GM12878 (cell line): ENCODE results near the gene FOXA1. TPM values are rescaled to one million over a fixed set of nuclear protein-coding genes. Genes with fewer than 3 reads are reported as not detected.

ENCODE experiments used
- ATAC-seq: fragments of 200-7000 bp; cut with Tn5 transposase; 3 replicates; pipeline ENCODE4 v1.9.1; 2020; ENCODE audit warnings: mild to moderate bottlenecking, moderate library complexity
- BruUV-seq: library from RNA; stranded (reverse); fragments of 400-500 nt; replicated peaks from 2 replicates; lab custom pipeline; 2021; lab: Mats Ljungman, UMichigan
- CTCF ChIA-PET: fragments of 300-600 bp; sonication (Branson Sonifier 250); formaldehyde crosslinking; extraction: SDS; loops from one replicate; lab custom pipeline; 2021; ENCODE audit warnings: inconsistent platforms; lab: Yijun Ruan, JAX
- POLR2A ChIA-PET: fragments of 350-600 bp; formaldehyde crosslinking; extraction: SDS; loops from one replicate; lab custom pipeline; 2021; ENCODE audit warnings: inconsistent platforms; lab: Charles Lee
- RAD21 ChIA-PET: fragments of 300-600 bp; sonication (Branson Sonifier 250); formaldehyde crosslinking; loops from one replicate; lab custom pipeline; 2023; ENCODE audit warnings: antibody characterized with exemption; ENCODE audit not compliant: unreplicated experiment; lab: Charles Lee
- SMC1A ChIA-PET: fragments of 300-600 bp; sonication (Branson Sonifier 250); formaldehyde crosslinking; loops from one replicate; lab custom pipeline; 2023; ENCODE audit not compliant: unreplicated experiment, uncharacterized antibody; lab: Charles Lee
- DNase-seq: peaks from one replicate; pipeline ENCODE4 v3.0.0-alpha.2; 2011; ENCODE audit warnings: low read depth, low spot score
- FAIRE-seq: peaks from 3 replicates; lab custom pipeline; 2011; peaks lifted over from hg19 to GRCh38; lab: Jason Lieb, UNC
- H2AFZ ChIP-seq: 2 replicates; pipeline ENCODE4 v1.6.0; 2011; ENCODE audit warnings: low read depth, low read length, control low read depth; ENCODE audit not compliant: control insufficient read depth
- H3K27ac ChIP-seq: 2 replicates; pipeline ENCODE4 v1.5.1; 2011; ENCODE audit warnings: control low read depth; ENCODE audit not compliant: control insufficient read depth, insufficient read depth
- H3K27me3 ChIP-seq, 2 experiments: replicated peaks in 1 of 2; 2 replicates each; pipeline versions ENCODE4 v1.6.0 to v1.6.1; 2011; ENCODE audit warnings: low read length in 1 of 2; ENCODE audit not compliant: control insufficient read depth in 2 of 2, insufficient read depth in 2 of 2
- H3K36me3 ChIP-seq, 2 experiments: 2 replicates each; pipeline ENCODE4 v1.5.1; 2011; ENCODE audit warnings: low read length in 1 of 2; ENCODE audit not compliant: control insufficient read depth in 2 of 2, insufficient read depth in 2 of 2
- H3K4me1 ChIP-seq: 2 replicates; pipeline ENCODE4 v1.6.1; 2011; ENCODE audit warnings: mild to moderate bottlenecking, low read length, moderate library complexity, mixed read lengths; ENCODE audit not compliant: control insufficient read depth, insufficient read depth
- H3K4me2 ChIP-seq: 2 replicates; pipeline ENCODE4 v1.6.0; 2011; ENCODE audit warnings: control low read depth; ENCODE audit not compliant: control insufficient read depth, insufficient read depth
- H3K4me3 ChIP-seq: fragments of 200-600 bp; sonication (generic); 2 replicates; pipeline ENCODE4 v1.5.1; 2016
- H3K79me2 ChIP-seq: 2 replicates; pipeline ENCODE4 v1.6.0; 2011; ENCODE audit warnings: low read length; ENCODE audit not compliant: control insufficient read depth, insufficient read depth
- H3K9ac ChIP-seq: 2 replicates; pipeline ENCODE4 v1.8.0; 2011; ENCODE audit warnings: low read length, control low read depth, mixed read lengths; ENCODE audit not compliant: control insufficient read depth, insufficient read depth
- H3K9me3 ChIP-seq: replicated peaks from 3 replicates; pipeline ENCODE4 v1.5.1; 2011; ENCODE audit warnings: mild to moderate bottlenecking, low read length; ENCODE audit not compliant: control insufficient read depth, insufficient read depth
- H4K20me1 ChIP-seq: 2 replicates; pipeline ENCODE4 v1.6.0; 2011; ENCODE audit not compliant: control insufficient read depth, insufficient read depth
- BCL11A ChIP-seq: IDR thresholded peaks from 2 replicates; pipeline ENCODE4 v1.6.1; 2011; ENCODE audit warnings: low read depth, low read length
- RELB ChIP-seq: fragments of 450-650 bp; IDR thresholded peaks from 2 replicates; pipeline ENCODE4 v1.6.1; 2017; ENCODE audit warnings: low read depth, mild to moderate bottlenecking, moderate library complexity
- SIN3A ChIP-seq: IDR thresholded peaks from 2 replicates; pipeline ENCODE4 v1.6.1; 2012; ENCODE audit warnings: low read depth, low read length, improper control_type of control experiment
- SMARCA5 ChIP-seq: fragments of 450-650 bp; IDR thresholded peaks from 2 replicates; pipeline ENCODE4 v1.6.1; 2017; ENCODE audit warnings: mild to moderate bottlenecking
- ZNF217 ChIP-seq: fragments of 450-650 bp; IDR thresholded peaks from 2 replicates; pipeline ENCODE4 v1.6.1; 2017; ENCODE audit warnings: antibody characterized with exemption, mild to moderate bottlenecking
- WGBS: methylation state at CpG from one replicate; pipeline ENCODE4 v1.1.6; 2016; ENCODE audit warnings: low lambda C conversion rate; ENCODE audit not compliant: insufficient replicate concordance, insufficient coverage; ENCODE audit errors: missing lambda C conversion rate; 5-methylcytosine and 5-hydroxymethylcytosine counted together
- in situ Hi-C: fragments of 300-500 bp; cut with MboI; formaldehyde crosslinking; loops from 9 replicates; pipeline ENCODE4 v1.14.3; 2018; ENCODE audit warnings: mixed read lengths
- intact Hi-C: fragments of 100-400 bp; cut with micrococcal nuclease; formaldehyde crosslinking; loops from one replicate; pipeline ENCODE4 v1.14.2; 2022; ENCODE audit not compliant: unreplicated experiment
- polyA plus RNA-seq, 11 experiments: library from polyadenylated mRNA; depleted of rRNA in 4 of 11; unstranded in 6 of 11; stranded (reverse) in 5 of 11; fragments of >200 nt; fragmentation: Nextera tagmentation in 4 of 11; fragmentation: Illumina TruSeq in 1 of 11; extraction: Ambion mirVana in 4 of 11; extraction: Trizol in 1 of 11; gene quantifications; 1 replicate in 1 of 11; 2 replicates in 10 of 11; pipeline versions ENCODE4 v1.2.1 to v1.2.3, GENCODE V29; 2011 to 2016; ENCODE audit warnings: inconsistent platforms in 2 of 11, missing spikeins in 2 of 11, low read depth in 1 of 11
- total RNA-seq, 4 experiments: library from RNA; depleted of rRNA in 3 of 4; stranded (reverse); fragments of >200 nt in 3 of 4; fragmentation: Illumina TruSeq in 1 of 4; extraction: Trizol in 1 of 4; gene quantifications; 2 replicates each; pipeline versions ENCODE4 v1.2.1 to v1.2.3, GENCODE V29; 2013 to 2021

FOXA1 gene
- total and polyA plus RNA-seq, 10 of the 15 experiments (the other 5 are each of a cell fraction or from before 2014, with no cell fraction given) = 0.03 to 0.18 (median 0.06) TPM; not detected in 7

DNA sequence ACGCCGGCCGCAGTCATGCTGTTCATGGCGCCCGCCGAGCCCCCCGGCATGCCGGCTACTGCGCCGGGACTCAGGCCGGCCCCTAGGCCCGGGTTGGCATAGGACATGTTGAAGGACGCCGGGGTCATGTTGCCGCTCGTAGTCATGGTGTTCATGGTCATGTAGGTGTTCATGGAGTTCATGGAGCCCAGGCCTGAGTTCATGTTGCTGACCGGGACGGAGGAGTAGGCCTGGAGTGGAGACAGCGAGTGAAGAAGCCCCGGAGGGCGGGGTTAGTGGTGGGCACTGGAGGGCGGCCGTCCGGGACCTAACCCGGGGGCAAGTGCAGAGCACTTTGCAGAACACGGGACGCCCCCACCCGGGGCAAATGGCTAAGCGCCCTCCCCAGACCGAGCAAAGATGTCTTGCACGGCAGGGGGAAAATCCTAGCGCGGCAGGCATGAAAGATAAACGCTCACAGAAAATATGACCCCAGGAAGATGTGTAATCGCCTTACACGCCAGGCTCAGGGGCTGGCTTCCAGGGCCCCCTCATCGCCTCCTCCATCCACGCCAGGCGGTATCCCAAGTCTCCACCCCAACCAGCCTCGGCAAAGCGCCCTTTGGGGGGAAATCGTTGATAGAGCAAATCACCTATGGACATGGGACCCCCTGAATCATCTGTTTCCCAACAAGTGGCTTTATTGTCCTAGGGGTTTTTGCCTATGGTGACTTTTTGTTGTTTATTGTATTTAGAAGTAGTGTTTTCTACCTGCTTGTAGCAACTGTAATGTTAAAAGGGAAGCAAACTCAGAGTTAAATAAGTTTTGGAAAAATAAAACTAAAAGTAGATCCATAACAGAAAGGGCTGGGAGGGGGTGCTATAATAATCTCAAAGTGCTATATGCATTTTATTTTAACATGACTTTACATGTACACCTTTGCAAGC lies 2.3 kb downstream of the FOXA1 start:
- WGBS = 66% methylated on average over 33 of the region's 42 CpGs
- BruUV-seq = no TSS peak
- in situ Hi-C loops = no loop called here
- Histone ChIP-seq H3K4me2 (no peak overlapping the region), H3K4me3 (no peak overlapping the region), H3K36me3 (no peaks in the 10 kb centered on the region), H3K9me3 (no peaks in the 10 kb centered on the region; the same call in 2 of the 3 replicates), H3K9ac (no peak overlapping the region), H3K79me2 (no peaks in the 10 kb centered on the region), H4K20me1 (no peaks in the 10 kb centered on the region), H3K4me1 (no peaks in the 10 kb centered on the region), H3K27ac (no peak overlapping the region), H2AFZ (no peak overlapping the region), H3K27me3 (no peaks in the 10 kb centered on the region; a peak in 1 of 4 replicates)
- ChIA-PET CTCF (no interaction called here), SMC1A (no interaction called here), POLR2A (no interaction called here), RAD21 (no interaction called here)
- intact Hi-C loops = no loop called here
- no peak for ATAC-seq
- TF ChIP-seq RELB (no peak), BCL11A (no peak), SIN3A (no peak), ZNF217 (no peak), SMARCA5 (no peak)
- no peak for DNase-seq
- FAIRE-seq = no peak
